Trophoblast cell (in vitro differentiated cells and primary cell): ENCODE results near the gene TNFAIP2.
A peak's percentile ranks its signal among the peaks of the same experiment; 100 is the strongest.

Experiments
- DNase-seq, 2 donors: peaks; one replicate each; pipeline ENCODE4 v3.0.0-alpha.2; 2016
- H2AFZ ChIP-seq: 2 replicates; pipeline ENCODE4 v1.6.1; 2013; ENCODE audit warnings: low read length, moderate library complexity, mild to moderate bottlenecking; ENCODE audit not compliant: insufficient read depth, poor library complexity
- H2AK5ac ChIP-seq: 2 replicates; pipeline ENCODE4 v1.6.1; 2013; ENCODE audit warnings: mild to moderate bottlenecking, low read length
- H2BK120ac ChIP-seq: 2 replicates; pipeline ENCODE4 v1.6.1; 2013; ENCODE audit warnings: low read length, mild to moderate bottlenecking, moderate library complexity; ENCODE audit not compliant: insufficient read depth, poor library complexity
- H2BK12ac ChIP-seq: 2 replicates; pipeline ENCODE4 v1.6.1; 2013; ENCODE audit warnings: mild to moderate bottlenecking, low read length, moderate library complexity
- H2BK5ac ChIP-seq: 2 replicates; pipeline ENCODE4 v1.6.1; 2013; ENCODE audit warnings: low read length, low read depth, moderate library complexity, mild to moderate bottlenecking; ENCODE audit not compliant: poor library complexity
- H3K14ac ChIP-seq: 2 replicates; pipeline ENCODE4 v1.6.1; 2013; ENCODE audit warnings: mild to moderate bottlenecking, low read length
- H3K18ac ChIP-seq: 2 replicates; pipeline ENCODE4 v1.6.1; 2013; ENCODE audit warnings: mild to moderate bottlenecking, low read length
- H3K23ac ChIP-seq: 2 replicates; pipeline ENCODE4 v1.6.1; 2013; ENCODE audit warnings: low read length
- H3K27ac ChIP-seq: 2 replicates; pipeline ENCODE4 v1.5.1; 2013; ENCODE audit warnings: low read depth, mild to moderate bottlenecking, inconsistent platforms, low read length, moderate library complexity
- H3K27me3 ChIP-seq: 2 replicates; pipeline ENCODE4 v1.6.1; 2013; ENCODE audit warnings: inconsistent platforms, mild to moderate bottlenecking, low read length, moderate library complexity; ENCODE audit not compliant: insufficient read depth
- H3K36me3 ChIP-seq, 2 experiments: 1 replicate in 1 of 2; 2 replicates in 1 of 2; pipeline ENCODE4 v1.6.1; 2013; ENCODE audit warnings: low read length in 2 of 2, mild to moderate bottlenecking in 2 of 2, moderate library complexity in 1 of 2; ENCODE audit not compliant: insufficient read depth in 2 of 2, control insufficient read depth in 1 of 2
- H3K4ac ChIP-seq: 2 replicates; pipeline ENCODE4 v1.6.1; 2013; ENCODE audit warnings: low read depth, mild to moderate bottlenecking, low read length, moderate library complexity
- H3K4me1 ChIP-seq, 2 experiments: 1 replicate in 1 of 2; 2 replicates in 1 of 2; pipeline ENCODE4 v1.6.1; 2013; ENCODE audit warnings: low read length in 2 of 2, mild to moderate bottlenecking in 2 of 2, moderate library complexity in 1 of 2; ENCODE audit not compliant: insufficient read depth in 2 of 2, control insufficient read depth in 1 of 2
- H3K4me2 ChIP-seq: 2 replicates; pipeline ENCODE4 v1.6.1; 2013; ENCODE audit warnings: inconsistent platforms, mild to moderate bottlenecking, low read length, moderate library complexity
- H3K4me3 ChIP-seq: 2 replicates; pipeline ENCODE4 v1.5.1; 2013; ENCODE audit warnings: mild to moderate bottlenecking, low read depth, low read length, inconsistent platforms
- H3K79me1 ChIP-seq: one replicate; pipeline ENCODE4 v1.6.1; 2013; ENCODE audit warnings: low read length
- H3K79me2 ChIP-seq: 2 replicates; pipeline ENCODE4 v1.6.1; 2013; ENCODE audit warnings: low read length, mild to moderate bottlenecking; ENCODE audit not compliant: control insufficient read depth, insufficient read depth, poor library complexity
- H3K9ac ChIP-seq: 2 replicates; pipeline ENCODE4 v1.6.1; 2013; ENCODE audit warnings: mild to moderate bottlenecking, low read length
- H3K9me3 ChIP-seq: 2 replicates; pipeline ENCODE4 v1.6.1; 2013; ENCODE audit warnings: low read depth, mild to moderate bottlenecking, control low read depth, inconsistent platforms, low read length; ENCODE audit not compliant: insufficient read depth
- H4K12ac ChIP-seq: 2 replicates; pipeline ENCODE4 v1.6.1; 2013; ENCODE audit warnings: low read depth, mild to moderate bottlenecking, low read length, moderate library complexity
- H4K8ac ChIP-seq: 2 replicates; pipeline ENCODE4 v1.6.1; 2013; ENCODE audit warnings: low read depth, mild to moderate bottlenecking, low read length, moderate library complexity
- H4K91ac ChIP-seq: one replicate; pipeline ENCODE4 v1.6.1; 2013; ENCODE audit warnings: low read depth, mild to moderate bottlenecking, low read length, moderate library complexity
- WGBS: extraction: QIAGEN DNeasy Blood & Tissue Kit; methylation state at CpG from one replicate; pipeline ENCODE4 v1.1.7; 2013; ENCODE audit warnings: missing lambda C conversion rate; ENCODE audit not compliant: insufficient read length, insufficient coverage; ENCODE audit errors: extremely low coverage; 5-methylcytosine and 5-hydroxymethylcytosine counted together

TNFAIP2 gene

GRCh38 chr14:103104389-103104653, 18.9 kb upstream of the TNFAIP2 start:
- Histone ChIP-seq H3K27ac (no peak overlapping the region), H3K18ac (no peak overlapping the region), H3K27me3 (peaks cover 10% of the 10 kb centered on the region), H2BK12ac (no peak overlapping the region), H4K8ac (no peak overlapping the region), H2BK5ac (no peak overlapping the region), H3K36me3 (no peaks in the 10 kb centered on the region), H2BK120ac (no peak overlapping the region), H3K4me3 (no peak overlapping the region), H3K23ac (no peak overlapping the region), H3K79me1 (peaks cover 8% of the 10 kb centered on the region), H3K9me3 (peaks cover 5% of the 10 kb centered on the region), H2AK5ac (no peak overlapping the region), H3K79me2 (no peaks in the 10 kb centered on the region), H3K4me2 (peak overlapping the region; percentile 32), H3K4ac (no peak overlapping the region), H4K91ac (no peak overlapping the region), H4K12ac (no peak overlapping the region), H3K9ac (no peak overlapping the region), H3K14ac (no peak overlapping the region), H3K4me1 (peaks cover 12 to 23% of the 10 kb centered on the region in 2 experiments), H2AFZ (no peak overlapping the region)
- WGBS: no CpG with 5 or more reads among the region's 20 CpGs
- no peak for DNase-seq

- no peak overlapping the region for H2AK5ac ChIP-seq
- H3K4me2 ChIP-seq: peak overlapping the region; percentile 38
- no peak overlapping the region for H2BK5ac ChIP-seq
- H3K9ac ChIP-seq: no peak overlapping the region
- H3K23ac ChIP-seq: no peak overlapping the region
- H2AFZ ChIP-seq: no peak overlapping the region
- no CpG with 5 or more reads among the region's 59 CpGs for WGBS
- no peak overlapping the region for H4K8ac ChIP-seq
- H3K4me3 ChIP-seq: no peak overlapping the region
- DNase-seq: peak; percentile 68 to 85
- no peak overlapping the region for H2BK12ac ChIP-seq
- H3K9me3 ChIP-seq: peaks cover 5% of the 10 kb centered on the region
- no peak overlapping the region for H3K14ac ChIP-seq
- no peak overlapping the region for H3K4ac ChIP-seq
- no peaks in the 10 kb centered on the region for H3K36me3 ChIP-seq
- H3K79me2 ChIP-seq: no peaks in the 10 kb centered on the region
- H3K27me3 ChIP-seq: peaks cover 10% of the 10 kb centered on the region
- H3K27ac ChIP-seq: no peak overlapping the region
- peaks cover 10% of the 10 kb centered on the region for H3K79me1 ChIP-seq
- H3K4me1 ChIP-seq: peaks cover 10 to 21% of the 10 kb centered on the region in 2 experiments
- H4K91ac ChIP-seq: no peak overlapping the region
- H2BK120ac ChIP-seq: no peak overlapping the region
- H3K18ac ChIP-seq: no peak overlapping the region
- H4K12ac ChIP-seq: no peak overlapping the region
Measured at GRCh38 chr14:103104654-103105452, 18.4 kb upstream of the TNFAIP2 start.

GRCh38 chr14:103105580-103106150, 17.6 kb upstream of the TNFAIP2 start:
- Histone ChIP-seq H3K4ac (no peak overlapping the region), H3K9ac (no peak overlapping the region), H3K79me2 (peaks cover 2% of the 10 kb centered on the region), H2AFZ (no peak overlapping the region), H4K8ac (no peak overlapping the region), H3K36me3 (no peaks in the 10 kb centered on the region), H3K18ac (no peak overlapping the region), H3K27ac (no peak overlapping the region), H3K23ac (no peak overlapping the region), H3K4me2 (no peak overlapping the region), H3K14ac (no peak overlapping the region), H2BK12ac (no peak overlapping the region), H4K12ac (no peak overlapping the region), H4K91ac (peak overlapping the region; percentile 11), H3K4me3 (no peak overlapping the region), H3K27me3 (peaks cover 10% of the 10 kb centered on the region), H3K4me1 (peaks cover 10 to 22% of the 10 kb centered on the region in 2 experiments), H2AK5ac (peak overlapping the region; percentile 36), H2BK5ac (no peak overlapping the region), H2BK120ac (no peak overlapping the region), H3K9me3 (peaks cover 5% of the 10 kb centered on the region), H3K79me1 (peaks cover 14% of the 10 kb centered on the region)
- no CpG with 5 or more reads among the region's 9 CpGs for WGBS
- DNase-seq: peak in 1 of 2 donors; percentile 35

GRCh38 chr14:103107455-103107854, 15.8 kb upstream of the TNFAIP2 start:
- WGBS: no CpG with 5 or more reads among the region's 23 CpGs
- H4K8ac ChIP-seq: no peak overlapping the region
- H2AK5ac ChIP-seq: no peak overlapping the region

More at GRCh38 chr14:103107455-103107854, 15.8 kb upstream of the TNFAIP2 start:
- DNase-seq: no peak
- Histone ChIP-seq H3K79me2 (peaks cover 2% of the 10 kb centered on the region), H3K36me3 (no peaks in the 10 kb centered on the region), H2BK12ac (peak overlapping the region; percentile 39), H3K27me3 (peaks cover 10% of the 10 kb centered on the region), H4K12ac (no peak overlapping the region), H2BK120ac (no peak overlapping the region), H3K18ac (no peak overlapping the region), H3K4me1 (peaks cover 21 to 35% of the 10 kb centered on the region in 2 experiments), H2AFZ (no peak overlapping the region), H4K91ac (peak overlapping the region; percentile 3), H3K9ac (no peak overlapping the region), H3K27ac (no peak overlapping the region), H3K14ac (no peak overlapping the region), H3K79me1 (peaks cover 18% of the 10 kb centered on the region), H3K9me3 (peaks cover 2% of the 10 kb centered on the region), H3K4ac (no peak overlapping the region), H3K4me2 (no peak overlapping the region), H3K23ac (no peak overlapping the region), H3K4me3 (no peak overlapping the region), H2BK5ac (no peak overlapping the region)
